Mononuclear cell (primary cell): ENCODE measurements around the gene FNDC10. TPM values are rescaled to one million over a fixed set of nuclear protein-coding genes. Genes with fewer than 3 reads are reported as not detected.

Experiments used
- H3K27me3 ChIP-seq: 2 replicates; pipeline ENCODE4 v1.6.0; 2011; ENCODE audit warnings: low read length, control low read depth; ENCODE audit not compliant: insufficient read depth
- H3K4me1 ChIP-seq: 2 replicates; pipeline ENCODE4 v1.5.1; 2011; ENCODE audit warnings: mild to moderate bottlenecking, low read length, control low read depth; ENCODE audit not compliant: insufficient read depth
- H3K4me3 ChIP-seq: 2 replicates; pipeline ENCODE4 v1.5.1; 2011; ENCODE audit warnings: mild to moderate bottlenecking, low read length, moderate library complexity
- H3K9me3 ChIP-seq: 2 replicates; pipeline ENCODE4 v1.5.1; 2011; ENCODE audit warnings: low read depth, mild to moderate bottlenecking, control low read depth, low read length
- total RNA-seq: library from RNA; depleted of rRNA; stranded (reverse); fragments of >200 nt; gene quantifications from one replicate; pipeline ENCODE4 v1.2.3, GENCODE V29; 2012

The FNDC10 gene
- total RNA-seq, 1 donor: 1.2 TPM

- peaks cover 5% of the 10 kb centered on the region for H3K27me3 ChIP-seq
- H3K4me3 ChIP-seq: no peak overlapping the region
- peaks cover 12% of the 10 kb centered on the region for H3K4me1 ChIP-seq
- no peaks in the 10 kb centered on the region for H3K9me3 ChIP-seq
Observed at GRCh38 chr1:1578371-1578940, 21.5 kb downstream of the FNDC10 start.

GRCh38 chr1:1577367-1578011 is 22.4 kb downstream of the FNDC10 start:
- Histone ChIP-seq H3K4me1 (peaks cover 22% of the 10 kb centered on the region), H3K4me3 (no peak overlapping the region), H3K9me3 (no peaks in the 10 kb centered on the region), H3K27me3 (peaks cover 5% of the 10 kb centered on the region)

GRCh38 chr1:1574721-1575537 is 25.0 kb downstream of the FNDC10 start, which contains the start of gene SSU72:
Gene SSU72, minus strand, starts transcription at chr1:1574863. Its CDS starts 306 bp downstream, at chr1:1574557.
- Histone ChIP-seq H3K9me3 (no peaks in the 10 kb centered on the region), H3K4me1 (peaks cover 32% of the 10 kb centered on the region), H3K4me3 (peak within 1 kb of the TSS; percentile 96), H3K27me3 (no peaks in the 10 kb centered on the region)

- peak overlapping the region; percentile 96 for H3K4me3 ChIP-seq
- H3K27me3 ChIP-seq: no peaks in the 10 kb centered on the region
- H3K9me3 ChIP-seq: no peaks in the 10 kb centered on the region
- H3K4me1 ChIP-seq: peaks cover 32% of the 10 kb centered on the region
Observed at GRCh38 chr1:1573843-1574720, 25.9 kb downstream of the FNDC10 start.

GRCh38 chr1:1569341-1569740 is 30.6 kb downstream of the FNDC10 start:
- Histone ChIP-seq H3K9me3 (no peaks in the 10 kb centered on the region), H3K4me1 (peaks cover 36% of the 10 kb centered on the region), H3K4me3 (no peak overlapping the region), H3K27me3 (no peaks in the 10 kb centered on the region)

GRCh38 chr1:1567891-1568291 is 32.0 kb downstream of the FNDC10 start:
- H3K9me3 ChIP-seq: no peaks in the 10 kb centered on the region
- H3K27me3 ChIP-seq: no peaks in the 10 kb centered on the region
- H3K4me1 ChIP-seq: peaks cover 27% of the 10 kb centered on the region
- no peak overlapping the region for H3K4me3 ChIP-seq

GRCh38 chr1:1567152-1567875 is 32.6 kb downstream of the FNDC10 start:
- Histone ChIP-seq H3K9me3 (no peaks in the 10 kb centered on the region), H3K4me1 (peaks cover 22% of the 10 kb centered on the region)

GRCh38 chr1:1565340-1565739 is 34.6 kb downstream of the FNDC10 start:
- H3K27me3 ChIP-seq: no peaks in the 10 kb centered on the region
- no peaks in the 10 kb centered on the region for H3K9me3 ChIP-seq
- H3K4me3 ChIP-seq: no peak overlapping the region
- peaks cover 17% of the 10 kb centered on the region for H3K4me1 ChIP-seq

More at GRCh38 chr1:1567152-1567875, 32.6 kb downstream of the FNDC10 start:
- H3K27me3 ChIP-seq: no peaks in the 10 kb centered on the region
- no peak overlapping the region for H3K4me3 ChIP-seq

GRCh38 chr1:1564268-1564667 is 35.7 kb downstream of the FNDC10 start:
- Histone ChIP-seq H3K27me3 (no peaks in the 10 kb centered on the region), H3K4me1 (peaks cover 13% of the 10 kb centered on the region), H3K4me3 (no peak overlapping the region), H3K9me3 (no peaks in the 10 kb centered on the region)

- Histone ChIP-seq H3K4me3 (no peak overlapping the region), H3K4me1 (peaks cover 13% of the 10 kb centered on the region), H3K27me3 (no peaks in the 10 kb centered on the region), H3K9me3 (no peaks in the 10 kb centered on the region)
Observed at GRCh38 chr1:1563688-1564087, 36.2 kb downstream of the FNDC10 start.

- Histone ChIP-seq H3K27me3 (no peaks in the 10 kb centered on the region), H3K4me1 (peaks cover 6% of the 10 kb centered on the region), H3K4me3 (no peak overlapping the region), H3K9me3 (no peaks in the 10 kb centered on the region)
Observed at GRCh38 chr1:1562556-1563195, 37.3 kb downstream of the FNDC10 start.

GRCh38 chr1:1561801-1562470 is 38.0 kb downstream of the FNDC10 start:
- no peaks in the 10 kb centered on the region for H3K4me1 ChIP-seq
- H3K27me3 ChIP-seq: no peaks in the 10 kb centered on the region
- no peak overlapping the region for H3K4me3 ChIP-seq
- no peaks in the 10 kb centered on the region for H3K9me3 ChIP-seq

GRCh38 chr1:1560178-1560577 is 39.8 kb downstream of the FNDC10 start:
- H3K4me1 ChIP-seq: no peaks in the 10 kb centered on the region

More at GRCh38 chr1:1560178-1560577, 39.8 kb downstream of the FNDC10 start:
- no peaks in the 10 kb centered on the region for H3K9me3 ChIP-seq
- no peaks in the 10 kb centered on the region for H3K27me3 ChIP-seq
- H3K4me3 ChIP-seq: no peak overlapping the region
